ENCODE data around the gene FHIT.

GRCh38 chr3:60954048-60954447 is 297.2 kb downstream of the FHIT start:
- no peak for TF ChIP-seq EP300 (IDR thresholded peaks at IDR 0.05)
- TF ChIP-seq CTCF (IDR thresholded peaks at IDR 0.05), result no peak
- no peak for TF ChIP-seq POLR2A (IDR thresholded peaks at IDR 0.05)

Data from ovary (tissue), 3 donors.